Fibroblast of lung (primary cell): Measurements from ENCODE around the gene C12orf56. TPM values are rescaled to one million over a fixed set of nuclear protein-coding genes. Genes with fewer than 3 reads are reported as not detected.
"Not testable (repeated sequence)": the region's sequence is repeated elsewhere in the genome, so short reads cannot be mapped to it uniquely, and the experiment has no call there.

ENCODE experiments used
- DNase-seq, 2 donors: peaks; one replicate each; pipeline versions ENCODE4 v3.0.0 to v3.0.0-alpha.2; 2010; ENCODE audit warnings: low read depth in 2 of 2
- H2AFZ ChIP-seq: 2 replicates; pipeline ENCODE4 v1.5.1; 2012; ENCODE audit warnings: low read length, control low read depth, inconsistent platforms
- H3K27ac ChIP-seq: 2 replicates; pipeline ENCODE4 v1.5.1; 2011; ENCODE audit warnings: low read length, control low read depth; ENCODE audit not compliant: insufficient read depth
- H3K27me3 ChIP-seq: 2 replicates; pipeline ENCODE4 v1.5.1; 2011; ENCODE audit warnings: mild to moderate bottlenecking, low read length; ENCODE audit not compliant: control insufficient read depth, insufficient read depth
- H3K36me3 ChIP-seq: 2 replicates; pipeline ENCODE4 v1.5.1; 2011; ENCODE audit warnings: low read length; ENCODE audit not compliant: control insufficient read depth, insufficient read depth
- H3K4me1 ChIP-seq: 2 replicates; pipeline ENCODE4 v1.5.1; 2011; ENCODE audit warnings: low read length; ENCODE audit not compliant: control insufficient read depth, insufficient read depth; ENCODE audit errors: extremely low read depth
- H3K4me2 ChIP-seq: 2 replicates; pipeline ENCODE4 v1.5.1; 2011; ENCODE audit warnings: low read length, control low read depth; ENCODE audit not compliant: insufficient read depth; ENCODE audit errors: extremely low read depth
- H3K4me3 ChIP-seq, 4 experiments: fragments of 200-600 bp in 1 of 4; sonication (generic) in 1 of 4; replicated peaks in 1 of 4; 2 replicates each; pipeline ENCODE4 v1.5.1; 2011 to 2016; ENCODE audit warnings: low read length in 4 of 4, low read depth in 3 of 4, mild to moderate bottlenecking in 3 of 4, control low read depth in 2 of 4, inconsistent platforms in 1 of 4, mixed read lengths in 1 of 4; ENCODE audit not compliant: insufficient read depth in 1 of 4; ENCODE audit errors: control extremely low read depth in 1 of 4
- H3K79me2 ChIP-seq: 2 replicates; pipeline ENCODE4 v1.5.1; 2012; ENCODE audit warnings: mild to moderate bottlenecking, low read length, inconsistent platforms; ENCODE audit not compliant: control insufficient read depth, insufficient read depth
- H3K9ac ChIP-seq: 2 replicates; pipeline ENCODE4 v1.5.1; 2011; ENCODE audit warnings: mild to moderate bottlenecking, low read length, control low read depth; ENCODE audit not compliant: insufficient read depth
- H3K9me3 ChIP-seq: 2 replicates; pipeline ENCODE4 v1.5.1; 2012; ENCODE audit warnings: low read depth, low read length; ENCODE audit not compliant: control insufficient read depth, insufficient read depth
- H4K20me1 ChIP-seq: 2 replicates; pipeline ENCODE4 v1.5.1; 2011; ENCODE audit warnings: low read length; ENCODE audit not compliant: control insufficient read depth, insufficient read depth; ENCODE audit errors: extremely low read depth
- CTCF ChIP-seq, 2 donors: IDR thresholded peaks in 1 of 2; conservative IDR thresholded peaks in 1 of 2; 1 replicate in 1 of 2; 2 replicates in 1 of 2; pipeline ENCODE4 v1.5.1; 2011 to 2012; ENCODE audit warnings: low read length in 2 of 2, control low read depth in 1 of 2, inconsistent platforms in 1 of 2, low read depth in 1 of 2, mild to moderate bottlenecking in 1 of 2
- EZH2 ChIP-seq: IDR thresholded peaks from 2 replicates; pipeline ENCODE4 v1.5.1; 2012; ENCODE audit warnings: low read length, control low read depth, mild to moderate bottlenecking; ENCODE audit errors: missing control alignments
- polyA plus RNA-seq, 2 donors: library from polyadenylated mRNA; depleted of rRNA in 1 of 2; stranded (reverse) in 1 of 2; unstranded in 1 of 2; fragments of >200 nt; gene quantifications; 2 replicates each; pipeline ENCODE4 v1.2.1, GENCODE V29; 2011 to 2012; ENCODE audit warnings: missing spikeins in 1 of 2
- total RNA-seq: library from RNA; depleted of rRNA; stranded (reverse); fragments of >200 nt; gene quantifications from 2 replicates; pipeline ENCODE4 v1.2.1, GENCODE V29; 2014

Gene C12orf56
- total and polyA plus RNA-seq, 2 donors (not counting 1 experiment from before 2014, with no cell fraction given): 0.10 to 1.5 TPM

- H3K79me2 ChIP-seq: no peaks in the 10 kb centered on the region
- no peak for DNase-seq
- H2AFZ ChIP-seq: no peak overlapping the region
- H3K36me3 ChIP-seq: no peaks in the 10 kb centered on the region
- H3K27ac ChIP-seq: no peak overlapping the region
- H3K27me3 ChIP-seq: no peaks in the 10 kb centered on the region
- H3K4me2 ChIP-seq: no peak overlapping the region
- no peaks in the 10 kb centered on the region for H3K9me3 ChIP-seq
- H3K9ac ChIP-seq: no peak overlapping the region
- H4K20me1 ChIP-seq: no peaks in the 10 kb centered on the region
- H3K4me3 ChIP-seq: no peak overlapping the region
- H3K4me1 ChIP-seq: peaks cover 2% of the 10 kb centered on the region
- TF ChIP-seq EZH2: no peak
- no peak for TF ChIP-seq CTCF (conservative IDR thresholded peaks at IDR 0.05 in 1 of 2, IDR thresholded peaks at IDR 0.05 in 1 of 2; ENCODE audit: low read depth in 1 of 2, low read length in 2 of 2)
Observed at GRCh38 chr12:64383675-64384074, 6.9 kb downstream of the C12orf56 start.

GRCh38 chr12:64362721-64363305, 27.7 kb downstream of the C12orf56 start:
- Histone ChIP-seq H3K36me3 (no peaks in the 10 kb centered on the region), H3K27me3 (no peaks in the 10 kb centered on the region), H2AFZ (no peak overlapping the region), H3K4me2 (no peak overlapping the region), H3K4me3 (no peak overlapping the region), H3K79me2 (no peaks in the 10 kb centered on the region), H3K4me1 (no peaks in the 10 kb centered on the region), H3K9ac (no peak overlapping the region), H3K9me3 (no peaks in the 10 kb centered on the region), H4K20me1 (no peaks in the 10 kb centered on the region), H3K27ac (no peak overlapping the region)
- DNase-seq: no peak
- TF ChIP-seq CTCF (conservative IDR thresholded peaks at IDR 0.05 in 1 of 2, IDR thresholded peaks at IDR 0.05 in 1 of 2; ENCODE audit: low read depth in 1 of 2, low read length in 2 of 2) (no peak), EZH2 (no peak)

- not testable (repeated sequence) for H3K4me2 ChIP-seq, H3K9me3 ChIP-seq, H3K36me3 ChIP-seq, H3K4me3 ChIP-seq, H3K27me3 ChIP-seq, H3K79me2 ChIP-seq, DNase-seq, H3K27ac ChIP-seq, H3K4me1 ChIP-seq, H2AFZ ChIP-seq, H4K20me1 ChIP-seq, H3K9ac ChIP-seq
Observed at GRCh38 chr12:64361173-64361572, 29.4 kb downstream of the C12orf56 start.

- not testable (repeated sequence) for H3K27me3 ChIP-seq, H4K20me1 ChIP-seq, H3K36me3 ChIP-seq, H3K27ac ChIP-seq, H3K4me2 ChIP-seq, H3K4me3 ChIP-seq, H2AFZ ChIP-seq, DNase-seq, H3K9ac ChIP-seq, H3K4me1 ChIP-seq, H3K79me2 ChIP-seq, H3K9me3 ChIP-seq
Observed at GRCh38 chr12:64356209-64356608, 34.3 kb downstream of the C12orf56 start.
